ENCODE measurements around the gene RABAC1.

Gene RABAC1

DNA sequence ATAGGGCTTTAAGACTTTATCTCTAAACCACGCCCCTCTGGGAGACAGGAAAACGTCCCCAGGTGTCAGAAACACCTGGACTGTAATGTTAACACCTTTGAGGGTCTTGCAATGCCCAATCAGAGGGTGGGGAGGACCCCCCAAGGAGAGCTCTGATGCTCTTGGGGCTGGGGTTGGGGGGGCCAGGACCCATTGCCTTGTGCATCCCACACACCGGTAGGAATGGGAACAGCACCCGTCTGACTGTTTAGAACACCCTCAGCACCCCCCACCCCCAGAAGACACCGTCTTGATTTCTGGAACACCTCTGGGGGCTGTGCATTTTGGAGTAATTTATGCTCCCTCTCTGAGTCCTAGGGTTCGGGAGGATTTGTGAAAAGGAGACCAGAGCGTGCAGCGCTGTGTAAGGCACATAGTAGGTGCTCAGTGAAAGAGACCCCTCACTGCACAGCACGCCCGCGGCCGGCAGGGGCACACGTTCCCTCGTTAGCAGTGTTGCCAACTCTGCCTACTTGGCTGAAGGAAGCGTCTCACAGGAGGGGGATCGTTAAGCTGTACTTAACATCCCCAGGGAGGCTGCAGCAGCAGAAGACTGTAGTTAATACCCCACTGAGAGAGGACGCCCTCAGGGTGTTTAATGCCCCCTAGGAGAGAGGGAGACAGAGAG, 28.1 kb downstream of the RABAC1 start:
- H3K4me3 ChIP-seq (ENCODE audit: low read depth, low read length) = no peak overlapping the region
- TF ChIP-seq, protein P1, sequence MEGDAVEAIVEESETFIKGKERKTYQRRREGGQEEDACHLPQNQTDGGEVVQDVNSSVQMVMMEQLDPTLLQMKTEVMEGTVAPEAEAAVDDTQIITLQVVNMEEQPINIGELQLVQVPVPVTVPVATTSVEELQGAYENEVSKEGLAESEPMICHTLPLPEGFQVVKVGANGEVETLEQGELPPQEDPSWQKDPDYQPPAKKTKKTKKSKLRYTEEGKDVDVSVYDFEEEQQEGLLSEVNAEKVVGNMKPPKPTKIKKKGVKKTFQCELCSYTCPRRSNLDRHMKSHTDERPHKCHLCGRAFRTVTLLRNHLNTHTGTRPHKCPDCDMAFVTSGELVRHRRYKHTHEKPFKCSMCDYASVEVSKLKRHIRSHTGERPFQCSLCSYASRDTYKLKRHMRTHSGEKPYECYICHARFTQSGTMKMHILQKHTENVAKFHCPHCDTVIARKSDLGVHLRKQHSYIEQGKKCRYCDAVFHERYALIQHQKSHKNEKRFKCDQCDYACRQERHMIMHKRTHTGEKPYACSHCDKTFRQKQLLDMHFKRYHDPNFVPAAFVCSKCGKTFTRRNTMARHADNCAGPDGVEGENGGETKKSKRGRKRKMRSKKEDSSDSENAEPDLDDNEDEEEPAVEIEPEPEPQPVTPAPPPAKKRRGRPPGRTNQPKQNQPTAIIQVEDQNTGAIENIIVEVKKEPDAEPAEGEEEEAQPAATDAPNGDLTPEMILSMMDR (IDR thresholded peaks at IDR 0.05; ENCODE audit: borderline replicate concordance, insufficient read depth, low read depth, low read length) = peak; percentile 70

DNA sequence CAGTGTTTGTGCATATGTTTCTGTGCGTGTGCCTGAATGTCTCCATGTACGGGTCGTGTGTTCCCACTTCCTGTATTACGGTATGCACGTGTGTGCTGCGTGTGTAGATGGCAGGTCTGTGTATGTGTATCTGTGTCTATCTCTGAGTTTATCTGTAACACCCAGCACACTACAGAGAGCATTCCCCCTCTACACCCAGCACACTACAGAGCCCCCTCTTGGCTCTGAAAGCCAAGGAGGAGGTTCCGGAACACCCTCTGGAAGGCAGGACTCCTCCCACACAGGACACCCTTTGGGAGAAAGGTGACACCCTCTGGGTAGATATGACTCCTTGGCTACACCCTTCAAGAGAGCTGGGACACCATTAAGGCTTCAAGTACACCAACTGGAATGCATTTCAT, 28.8 kb downstream of the RABAC1 start:
- H3K4me3 ChIP-seq (ENCODE audit: low read depth, low read length) = no peak overlapping the region
- TF ChIP-seq, protein P1 (IDR thresholded peaks at IDR 0.05; ENCODE audit: borderline replicate concordance, insufficient read depth, low read depth, low read length) = no peak

DNA sequence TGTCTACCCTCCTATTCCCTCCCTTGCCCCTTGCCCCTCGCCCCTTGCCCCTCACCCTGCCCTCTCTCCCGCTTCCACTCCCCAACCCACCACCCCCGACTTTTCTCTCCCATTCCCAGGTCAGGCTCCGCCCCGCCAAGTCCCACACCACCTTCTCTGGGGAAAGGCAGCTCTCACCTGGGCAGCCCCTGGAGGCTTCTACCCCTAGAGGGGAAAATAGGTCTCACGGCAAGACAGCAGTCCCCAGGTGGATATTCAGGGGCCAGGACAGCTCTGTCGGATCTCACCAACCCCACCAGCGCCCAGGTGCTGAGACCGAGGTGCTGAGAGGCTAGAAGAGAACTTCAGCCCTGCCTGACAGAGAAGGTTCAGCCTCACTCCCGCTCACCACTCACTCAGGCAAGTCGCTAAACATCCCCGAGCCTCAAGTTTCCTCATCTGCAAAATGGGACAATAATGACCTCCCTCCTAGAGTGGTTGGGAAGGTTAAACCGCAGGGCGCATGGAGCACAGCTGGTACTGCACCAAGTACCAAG, 29.5 kb downstream of the RABAC1 start:
- no peak overlapping the region for H3K4me3 ChIP-seq (ENCODE audit: low read depth, low read length)
- TF ChIP-seq, protein P1 (IDR thresholded peaks at IDR 0.05; ENCODE audit: borderline replicate concordance, insufficient read depth, low read depth, low read length) = no peak

DNA sequence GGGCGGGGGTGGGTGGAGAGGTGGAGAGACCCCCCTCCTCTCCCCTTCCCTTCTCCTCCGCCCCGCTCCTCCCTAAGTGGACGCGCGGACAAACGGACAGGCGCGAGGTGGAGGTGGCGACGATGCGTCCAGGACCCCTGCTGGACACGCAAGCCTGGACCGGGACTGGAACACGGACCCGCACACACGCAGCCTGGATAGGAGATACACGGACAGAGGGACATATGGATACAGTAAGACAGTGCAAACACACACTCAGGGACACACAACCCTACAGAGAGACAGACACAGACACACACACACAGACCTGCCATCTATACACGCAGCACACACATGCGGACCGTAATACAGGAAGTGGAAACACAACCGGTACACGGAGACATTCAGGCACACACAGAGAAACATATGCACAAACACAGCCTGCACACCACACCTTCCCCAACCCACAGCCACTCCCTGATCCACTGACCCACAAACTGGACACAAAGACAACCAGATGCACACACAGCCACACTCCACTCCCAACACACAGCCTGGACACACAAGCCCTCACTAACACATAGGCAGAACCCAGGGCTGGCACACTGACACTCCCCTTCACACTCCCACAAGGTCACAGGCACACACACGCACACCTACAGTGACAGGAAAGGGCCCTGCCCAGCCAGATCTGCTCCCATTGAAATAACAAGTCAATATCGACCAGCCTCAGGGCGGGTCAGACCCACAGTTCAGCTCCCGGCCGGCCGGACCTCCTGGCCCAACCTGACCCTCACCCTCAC, 30.2 kb downstream of the RABAC1 start:
- TF ChIP-seq, protein P1 (IDR thresholded peaks at IDR 0.05; ENCODE audit: borderline replicate concordance, insufficient read depth, low read depth, low read length) = peak; percentile 24; the same call in 1 of the 2 replicates
- H3K4me3 ChIP-seq (ENCODE audit: low read depth, low read length) = peak overlapping the region; percentile 54

DNA sequence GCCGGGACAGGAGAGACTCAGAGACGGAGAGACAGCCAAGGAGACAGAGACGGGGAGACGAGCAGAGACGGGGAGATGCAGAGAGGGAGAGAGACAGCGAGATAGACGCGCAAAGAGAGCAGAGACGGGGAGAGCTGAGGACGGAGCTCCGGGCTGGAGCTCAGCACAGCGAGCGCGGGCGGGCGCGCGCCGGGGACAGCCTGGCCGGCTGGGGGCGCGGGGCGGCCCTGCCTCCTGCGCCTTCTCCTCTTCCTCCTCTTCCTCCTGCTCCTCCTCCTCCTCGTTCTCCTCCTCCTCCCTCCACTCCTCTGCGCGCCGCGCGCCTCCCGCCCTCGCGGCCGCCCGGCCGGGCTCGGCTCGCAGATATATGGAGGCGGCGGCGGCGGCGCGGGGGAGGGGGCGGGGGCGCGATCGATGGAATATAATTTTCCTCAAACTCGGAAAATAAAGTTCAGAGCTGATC, 30.9 kb downstream of the RABAC1 start, which contains the start of gene ERFL:
TSS of gene ERFL (minus strand) at position 229 of the 463 bp plus-strand sequence. CDS start 15,530 bp downstream, outside the sequence.
- peak within 1 kb of the TSS; percentile 54 for H3K4me3 ChIP-seq (ENCODE audit: low read depth, low read length)
- TF ChIP-seq, protein P1 (IDR thresholded peaks at IDR 0.05; ENCODE audit: borderline replicate concordance, insufficient read depth, low read depth, low read length) = no peak

DNA sequence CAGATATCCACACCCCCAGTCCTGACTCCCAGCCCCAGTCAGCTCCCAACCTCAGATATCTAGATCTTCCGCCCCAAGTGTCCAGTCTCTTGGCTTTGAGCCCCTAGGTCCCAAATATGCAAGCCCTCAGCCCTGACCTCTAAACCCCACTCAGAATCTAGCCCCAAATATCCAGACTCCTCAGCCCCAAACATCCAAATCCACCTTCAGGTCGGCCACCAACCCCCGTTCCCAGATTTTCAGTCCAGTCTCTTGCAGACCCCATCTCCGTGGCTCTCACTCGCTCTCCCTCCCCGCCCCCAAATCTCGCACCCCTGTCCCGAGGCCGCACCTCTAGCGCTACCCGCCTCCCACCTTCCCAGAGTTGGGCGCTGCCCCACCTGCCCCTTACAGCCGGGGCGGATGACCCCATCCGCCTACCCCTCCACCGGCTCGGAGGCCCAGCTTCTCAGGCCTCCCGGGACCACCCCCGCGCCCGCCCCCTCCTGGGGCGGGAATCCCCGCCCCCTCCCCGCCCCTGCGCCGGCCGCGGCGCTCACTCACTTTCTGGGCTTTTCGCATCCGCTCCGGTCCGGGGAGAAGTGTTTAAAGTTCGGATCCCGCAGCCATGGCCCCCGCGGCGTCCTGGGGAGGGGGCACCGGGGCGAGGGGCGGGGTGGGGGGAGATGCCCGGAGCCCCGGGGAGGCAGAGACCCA, 31.5 kb downstream of the RABAC1 start:
- TF ChIP-seq, protein P1 (IDR thresholded peaks at IDR 0.05; ENCODE audit: borderline replicate concordance, insufficient read depth, low read depth, low read length) = no peak
- H3K4me3 ChIP-seq (ENCODE audit: low read depth, low read length) = peak overlapping the region; percentile 54
